Measurements from ENCODE around the gene SHISA8. TPM values are rescaled to one million over a fixed set of nuclear protein-coding genes. Genes with fewer than 3 reads are reported as not detected.
A peak's percentile ranks its signal among the peaks of the same experiment; 100 is the strongest.

Gene SHISA8
- total and polyA plus RNA-seq, 10 of the 15 experiments (the other 5 are each of a cell fraction or from before 2014, with no cell fraction given): 0.06 to 10.1 (median 0.25) TPM

- TF ChIP-seq BCLAF1 (IDR thresholded peaks at IDR 0.05): no peak
- TF ChIP-seq CBX3 (IDR thresholded peaks at IDR 0.05; ENCODE audit: borderline replicate concordance, low read depth): no peak
- peak; percentile 63; the same call in 1 of the 2 replicates for TF ChIP-seq GATAD2B (conservative IDR thresholded peaks at IDR 0.05; ENCODE audit: low read depth)
- no peak for TF ChIP-seq EP300 (IDR thresholded peaks at IDR 0.05; ENCODE audit: borderline replicate concordance in 1 of 2, control insufficient read depth in 1 of 2, low read depth in 2 of 2, low read length in 2 of 2)
- TF ChIP-seq BCL3 (IDR thresholded peaks at IDR 0.05; ENCODE audit: borderline replicate concordance, insufficient read depth, low read depth, low read length, poor library complexity, severe bottlenecking): no peak
- peak; percentile 66 for TF ChIP-seq KLF5 (IDR thresholded peaks at IDR 0.05; ENCODE audit: partially characterized antibody)
- TF ChIP-seq E4F1 (IDR thresholded peaks at IDR 0.05; ENCODE audit: borderline replicate concordance, partially characterized antibody): no peak
- TF ChIP-seq CHD2 (IDR thresholded peaks at IDR 0.05; ENCODE audit: borderline replicate concordance, low read depth, low read length): peak; percentile 93
- TF ChIP-seq CREM (IDR thresholded peaks at IDR 0.05; ENCODE audit: low read depth): no peak; the same call in 1 of the 2 replicates
- TF ChIP-seq SUZ12 (IDR thresholded peaks at IDR 0.05; ENCODE audit: unreplicated experiment): no peak
- TF ChIP-seq STAT1 (conservative IDR thresholded peaks at IDR 0.05): no peak
- TF ChIP-seq ZBED1 (IDR thresholded peaks at IDR 0.05; ENCODE audit: borderline replicate concordance): no peak
- TF ChIP-seq BHLHE40 (IDR thresholded peaks at IDR 0.05; ENCODE audit: borderline replicate concordance in 1 of 2, low read depth in 2 of 2, low read length in 1 of 2): peak; percentile 94 to 98
- no peak for TF ChIP-seq MTA3 (IDR thresholded peaks at IDR 0.05; ENCODE audit: borderline replicate concordance, low read length)
- TF ChIP-seq E2F8 (IDR thresholded peaks at IDR 0.05; ENCODE audit: low read depth, partially characterized antibody): peak; percentile 98
Measured at GRCh38 chr22:41946629-41947423, 32.0 kb upstream of the SHISA8 start, which contains the start of gene CENPM (continued).
